GM21717 (cell line): ENCODE results near the gene ADAM10.
"Not testable (repeated sequence)": the region's sequence is repeated elsewhere in the genome, so short reads cannot be mapped to it uniquely, and the experiment has no call there.

ENCODE experiments used
- ATAC-seq: cut with Tn5 transposase; IDR thresholded peaks from one replicate; pipeline ENCODE4 v1.9.1; 2021; ENCODE audit warnings: mild to moderate bottlenecking, moderate library complexity; ENCODE audit not compliant: unreplicated experiment

The ADAM10 gene

DNA sequence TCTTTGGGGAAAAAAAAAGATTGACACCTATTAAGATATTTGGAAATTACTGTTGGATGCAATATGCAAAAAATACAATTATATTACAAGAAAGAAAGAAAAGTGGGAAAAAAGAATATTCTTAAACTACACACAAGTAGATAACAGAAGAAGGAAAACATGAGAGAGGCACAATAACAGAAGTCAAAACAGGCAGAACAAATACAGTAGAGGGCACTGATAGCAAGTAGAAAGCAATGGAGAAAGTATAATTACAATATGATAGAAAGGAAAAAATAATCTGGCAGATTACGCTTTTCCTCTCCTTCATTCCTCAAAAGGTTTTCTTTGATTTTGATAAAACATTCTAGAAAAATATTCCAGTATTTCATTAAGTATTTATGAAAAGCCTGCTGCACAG, 72.1 kb downstream of the ADAM10 start:
- ATAC-seq, result no peak

- ATAC-seq, result no peak
Observed at GRCh38 chr15:58676766-58677165, 72.7 kb downstream of the ADAM10 start.

GRCh38 chr15:58671186-58671585, 78.3 kb downstream of the ADAM10 start:
- ATAC-seq, result no peak

GRCh38 chr15:58669108-58669507, 80.4 kb downstream of the ADAM10 start:
- no peak for ATAC-seq

- ATAC-seq, result no peak
Observed at GRCh38 chr15:58666957-58667356, 82.5 kb downstream of the ADAM10 start.

GRCh38 chr15:58665672-58666071, 83.8 kb downstream of the ADAM10 start:
- ATAC-seq, result no peak

- no peak for ATAC-seq
Observed at GRCh38 chr15:58650102-58650501, 99.4 kb downstream of the ADAM10 start.

GRCh38 chr15:58649175-58649574, 100.3 kb downstream of the ADAM10 start:
- no peak for ATAC-seq

DNA sequence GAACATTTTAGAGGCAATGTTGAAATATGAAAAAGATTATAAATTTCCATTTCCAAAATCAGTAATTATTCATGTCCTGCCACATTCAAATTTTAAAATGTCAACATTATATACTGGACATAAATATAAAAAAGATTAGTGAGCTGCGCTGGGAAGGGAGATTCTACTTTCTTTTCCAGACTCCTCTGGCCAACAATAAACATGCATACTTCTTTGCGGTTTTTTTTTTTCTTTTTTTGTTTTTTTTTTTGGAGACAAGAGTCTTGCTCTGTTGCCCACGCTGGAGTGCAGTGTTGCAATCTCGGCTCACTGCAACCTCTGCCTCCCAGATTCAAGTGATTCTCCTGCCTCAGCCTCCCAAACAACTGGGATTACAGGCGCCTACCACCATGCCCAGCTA, 105.5 kb downstream of the ADAM10 start:
- no peak for ATAC-seq

DNA sequence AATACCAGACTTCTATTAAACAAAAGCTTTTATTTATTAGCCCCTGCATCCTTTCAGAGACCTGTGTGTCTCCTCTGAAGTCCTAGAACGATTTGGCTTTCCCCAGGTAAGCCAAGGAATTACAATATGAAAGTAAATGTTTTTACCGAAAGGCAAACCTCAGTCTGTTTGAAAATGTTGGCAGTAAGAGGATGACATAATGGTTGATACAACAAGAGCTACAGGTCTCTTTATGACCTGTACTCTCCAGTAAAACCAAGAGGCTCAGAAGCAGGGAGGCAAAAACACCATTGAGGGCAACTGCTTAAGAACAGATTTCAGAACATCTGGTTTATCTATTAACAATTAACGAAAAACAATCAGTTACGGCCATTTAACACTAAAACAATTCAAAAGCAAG, 107.8 kb downstream of the ADAM10 start:
- no peak for ATAC-seq

DNA sequence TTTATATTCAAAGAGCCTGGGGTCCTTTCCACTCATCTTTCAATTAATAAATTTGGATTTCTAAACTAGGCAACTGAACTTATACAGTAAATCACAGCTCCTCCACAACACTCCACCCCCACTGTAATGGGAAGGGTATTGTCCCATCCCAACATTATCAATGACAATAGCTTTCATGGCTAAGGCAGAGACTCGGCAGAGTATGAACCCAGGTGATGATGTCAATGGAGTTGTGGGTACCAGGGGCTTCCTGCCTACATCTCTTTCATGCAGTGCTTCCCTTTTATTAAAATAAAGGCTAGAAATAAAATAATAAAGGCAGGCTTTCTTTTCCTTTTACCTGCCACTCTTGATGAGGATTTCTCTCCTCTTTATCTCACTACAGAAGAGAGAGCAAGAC, 109.5 kb downstream of the ADAM10 start:
- ATAC-seq, result no peak

DNA sequence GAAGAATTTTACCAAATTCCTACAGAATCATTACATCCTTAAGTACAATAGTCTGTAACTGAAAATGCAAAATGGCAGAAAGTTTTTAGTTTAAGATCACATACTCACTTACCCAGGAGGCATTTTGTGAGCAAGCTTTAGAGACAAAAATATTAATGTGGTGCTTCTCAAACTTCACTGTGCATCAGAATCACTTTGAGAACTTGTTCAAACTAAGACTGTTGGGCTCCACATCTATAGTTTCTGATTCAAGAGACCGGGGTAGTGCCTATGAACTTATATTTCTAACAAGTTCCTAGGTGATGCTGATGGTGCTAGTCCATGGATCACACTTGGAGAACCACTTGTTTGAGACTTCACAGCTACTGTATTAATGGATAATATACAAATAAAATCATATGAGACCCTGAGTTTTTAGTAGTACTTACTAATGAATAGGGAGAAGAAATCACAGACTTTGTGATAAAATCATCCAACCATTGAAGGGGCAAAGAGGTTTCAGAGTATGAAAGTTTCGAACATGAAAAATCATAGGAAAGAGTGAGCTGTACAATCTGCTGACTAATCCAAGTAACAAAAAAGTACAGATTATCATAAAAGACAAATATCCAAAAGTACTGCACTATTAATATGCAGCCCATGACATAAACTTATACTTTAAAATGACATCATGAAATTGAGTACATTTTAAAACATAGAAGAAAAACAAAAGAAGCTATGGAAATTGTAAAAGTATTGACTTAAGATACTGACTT, 110.3 kb downstream of the ADAM10 start:
- no peak for ATAC-seq

DNA sequence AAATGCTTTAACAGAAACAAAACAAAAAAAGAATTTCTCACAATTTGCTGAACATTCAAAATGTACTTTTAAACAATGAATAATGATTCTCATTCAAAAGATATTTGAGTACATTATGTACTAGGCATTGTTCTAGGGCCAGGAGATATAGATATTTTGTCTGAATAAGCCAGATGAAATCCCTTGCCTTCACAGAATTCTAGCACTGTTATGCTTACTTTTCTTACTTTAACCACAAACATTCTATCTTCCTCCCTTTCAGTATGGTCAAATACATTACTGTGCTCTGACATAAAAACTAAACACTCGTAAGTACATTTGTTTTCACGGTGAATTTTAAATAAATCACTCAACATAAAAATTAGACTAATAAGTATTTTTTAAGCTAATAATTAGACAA, 116.7 kb downstream of the ADAM10 start:
- no peak for ATAC-seq

- ATAC-seq, result no peak
Observed at GRCh38 chr15:58631319-58631718, 118.2 kb downstream of the ADAM10 start.

GRCh38 chr15:58629625-58630024, 119.9 kb downstream of the ADAM10 start:
- ATAC-seq, result no peak

- no peak for ATAC-seq
Observed at GRCh38 chr15:58628206-58628947, 121.1 kb downstream of the ADAM10 start.

DNA sequence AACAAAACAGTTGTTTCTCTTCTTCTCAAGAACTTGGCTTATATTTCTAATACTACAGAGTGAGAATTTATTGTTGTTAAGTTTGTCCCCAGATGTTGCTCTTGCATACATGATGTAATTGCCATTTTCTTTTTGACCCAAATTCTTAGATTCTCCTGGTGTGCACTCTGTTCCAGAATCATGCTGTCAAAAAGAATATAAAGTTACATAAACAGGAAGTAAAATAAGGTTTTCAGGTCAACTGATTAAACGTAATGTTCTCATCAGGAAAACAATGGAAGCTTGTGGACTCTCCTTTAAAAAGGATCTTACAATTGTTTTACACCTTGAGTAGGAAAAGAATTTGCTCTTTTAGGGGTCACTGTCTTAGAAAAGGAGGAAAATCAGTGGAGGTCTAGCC, 121.8 kb downstream of the ADAM10 start:
- no peak for ATAC-seq

- no peak for ATAC-seq
Observed at GRCh38 chr15:58627046-58627445, 122.5 kb downstream of the ADAM10 start.

DNA sequence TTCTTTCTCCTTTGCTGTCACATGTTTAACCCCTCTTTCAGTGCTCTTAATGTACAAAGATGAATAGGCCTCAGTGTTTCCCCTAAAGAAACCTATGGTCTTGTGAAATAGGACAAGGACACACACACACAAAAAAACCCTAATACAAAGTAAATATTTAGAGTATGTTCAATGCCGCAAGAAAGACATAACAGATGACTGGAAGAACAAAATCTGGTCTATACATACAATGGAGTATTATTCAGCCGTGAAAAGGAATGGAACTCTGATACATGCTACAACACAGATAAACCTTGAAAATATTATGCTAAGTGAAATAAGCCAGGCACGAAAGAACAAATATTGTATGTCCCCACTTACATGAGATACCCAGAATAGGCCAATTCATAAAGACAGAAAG, 123.1 kb downstream of the ADAM10 start:
- no peak for ATAC-seq

GRCh38 chr15:58622877-58623276, 126.6 kb downstream of the ADAM10 start:
- no peak for ATAC-seq

DNA sequence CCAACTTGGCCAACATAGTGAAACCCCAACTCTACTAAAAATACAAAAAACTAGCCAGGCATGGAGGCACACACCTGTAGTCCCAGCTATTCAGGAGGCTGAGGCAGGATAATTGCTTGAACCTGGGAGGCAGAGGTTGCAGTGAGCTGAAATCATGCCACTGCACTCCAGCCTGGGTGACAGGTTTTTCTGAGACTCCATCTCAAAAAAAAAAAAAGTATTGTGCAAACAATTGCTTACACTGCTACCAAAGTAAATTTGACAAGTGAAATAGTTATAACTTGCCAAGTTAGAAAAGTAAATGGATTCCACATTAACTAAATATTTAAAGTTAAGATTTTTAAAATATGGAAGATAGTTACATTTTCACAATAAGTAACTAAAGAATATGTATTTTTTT, 129.2 kb downstream of the ADAM10 start:
- not testable (repeated sequence) for ATAC-seq

GRCh38 chr15:58616171-58616570, 133.3 kb downstream of the ADAM10 start:
- no peak for ATAC-seq
